ENCODE results near the gene UNK. TPM values are rescaled to one million over a fixed set of nuclear protein-coding genes. Genes with fewer than 3 reads are reported as not detected.

UNK gene
- total and polyA plus RNA-seq, 2 donors from 2014 or later = 12.0 to 35.5 TPM

- DNase-seq = no peak
- intact Hi-C loops (cut with DNase I) = no loop called here
- Histone ChIP-seq H3K9me3 (ENCODE audit: control insufficient read depth in 2 of 3, insufficient read depth in 1 of 3, low read length in 3 of 3) (no peaks in the 10 kb centered on the region), H3K4me3 (ENCODE audit: low read length in 3 of 3) (no peak overlapping the region), H3K4me1 (ENCODE audit: control insufficient read depth in 2 of 3, insufficient read depth in 2 of 3, low read depth in 1 of 3, low read length in 3 of 3) (no peaks in the 10 kb centered on the region), H3K9ac (ENCODE audit: low read length in 3 of 3) (no peak overlapping the region), H3K27ac (ENCODE audit: low read depth in 2 of 2, low read length in 2 of 2) (no peak overlapping the region), H3K36me3 (ENCODE audit: control insufficient read depth in 2 of 3, insufficient read depth in 3 of 3, low read length in 3 of 3) (peaks cover 4 to 12% (median 10%) of the 10 kb centered on the region in 3 donors), H3K27me3 (ENCODE audit: control insufficient read depth, insufficient read depth, low read length) (no peaks in the 10 kb centered on the region)
- no peak for FAIRE-seq
- TF ChIP-seq, protein P1, sequence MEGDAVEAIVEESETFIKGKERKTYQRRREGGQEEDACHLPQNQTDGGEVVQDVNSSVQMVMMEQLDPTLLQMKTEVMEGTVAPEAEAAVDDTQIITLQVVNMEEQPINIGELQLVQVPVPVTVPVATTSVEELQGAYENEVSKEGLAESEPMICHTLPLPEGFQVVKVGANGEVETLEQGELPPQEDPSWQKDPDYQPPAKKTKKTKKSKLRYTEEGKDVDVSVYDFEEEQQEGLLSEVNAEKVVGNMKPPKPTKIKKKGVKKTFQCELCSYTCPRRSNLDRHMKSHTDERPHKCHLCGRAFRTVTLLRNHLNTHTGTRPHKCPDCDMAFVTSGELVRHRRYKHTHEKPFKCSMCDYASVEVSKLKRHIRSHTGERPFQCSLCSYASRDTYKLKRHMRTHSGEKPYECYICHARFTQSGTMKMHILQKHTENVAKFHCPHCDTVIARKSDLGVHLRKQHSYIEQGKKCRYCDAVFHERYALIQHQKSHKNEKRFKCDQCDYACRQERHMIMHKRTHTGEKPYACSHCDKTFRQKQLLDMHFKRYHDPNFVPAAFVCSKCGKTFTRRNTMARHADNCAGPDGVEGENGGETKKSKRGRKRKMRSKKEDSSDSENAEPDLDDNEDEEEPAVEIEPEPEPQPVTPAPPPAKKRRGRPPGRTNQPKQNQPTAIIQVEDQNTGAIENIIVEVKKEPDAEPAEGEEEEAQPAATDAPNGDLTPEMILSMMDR (IDR thresholded peaks at IDR 0.05; ENCODE audit: borderline replicate concordance, extremely low read depth, insufficient read depth) = no peak
These were observed 14.8 kb downstream of the UNK start for GRCh38 chr17:75799402-75799801.

GRCh38 chr17:75803883-75804282 lies 19.3 kb downstream of the UNK start:
- intact Hi-C loops (cut with DNase I) = no loop called here
- H3K27ac ChIP-seq (ENCODE audit: low read depth in 2 of 2, low read length in 2 of 2) = no peak overlapping the region
- TF ChIP-seq, protein P1 (IDR thresholded peaks at IDR 0.05; ENCODE audit: borderline replicate concordance, extremely low read depth, insufficient read depth) = no peak
- no peaks in the 10 kb centered on the region for H3K27me3 ChIP-seq (ENCODE audit: control insufficient read depth, insufficient read depth, low read length)
- no peaks in the 10 kb centered on the region for H3K4me1 ChIP-seq (ENCODE audit: control insufficient read depth in 2 of 3, insufficient read depth in 2 of 3, low read depth in 1 of 3, low read length in 3 of 3)
- FAIRE-seq = no peak
- H3K9ac ChIP-seq (ENCODE audit: low read length in 3 of 3) = no peak overlapping the region
- no peak overlapping the region for H3K4me3 ChIP-seq (ENCODE audit: low read length in 3 of 3)
- no peak for DNase-seq
- peaks cover 0 to 7% (median 6%) of the 10 kb centered on the region in 3 donors for H3K36me3 ChIP-seq (ENCODE audit: control insufficient read depth in 2 of 3, insufficient read depth in 3 of 3, low read length in 3 of 3)
- no peaks in the 10 kb centered on the region for H3K9me3 ChIP-seq (ENCODE audit: control insufficient read depth in 2 of 3, insufficient read depth in 1 of 3, low read length in 3 of 3)

GRCh38 chr17:75806822-75807500 lies 22.4 kb downstream of the UNK start:
- H3K4me1 ChIP-seq (ENCODE audit: control insufficient read depth in 2 of 3, insufficient read depth in 2 of 3, low read depth in 1 of 3, low read length in 3 of 3) = no peaks in the 10 kb centered on the region
- H3K4me3 ChIP-seq (ENCODE audit: low read length in 3 of 3) = no peak overlapping the region
- TF ChIP-seq, protein P1 (IDR thresholded peaks at IDR 0.05; ENCODE audit: borderline replicate concordance, extremely low read depth, insufficient read depth) = no peak
- no peak overlapping the region for H3K9ac ChIP-seq (ENCODE audit: low read length in 3 of 3)
- FAIRE-seq (no peak), DNase-seq (no peak)
- intact Hi-C loops (cut with DNase I) = no loop called here
- H3K27me3 ChIP-seq (ENCODE audit: control insufficient read depth, insufficient read depth, low read length) = no peaks in the 10 kb centered on the region
- peaks cover 0 to 5% (median 5%) of the 10 kb centered on the region in 3 donors for H3K36me3 ChIP-seq (ENCODE audit: control insufficient read depth in 2 of 3, insufficient read depth in 3 of 3, low read length in 3 of 3)
- no peak overlapping the region for H3K27ac ChIP-seq (ENCODE audit: low read depth in 2 of 2, low read length in 2 of 2)
- no peaks in the 10 kb centered on the region for H3K9me3 ChIP-seq (ENCODE audit: control insufficient read depth in 2 of 3, insufficient read depth in 1 of 3, low read length in 3 of 3)

Data from kidney (tissue), 14 donors.